ENCODE data around the gene LPCAT2. TPM values are rescaled to one million over a fixed set of nuclear protein-coding genes. Genes with fewer than 3 reads are reported as not detected.

Gene LPCAT2
- total RNA-seq, 6 donors from 2014 or later: 14.4 to 33.9 (median 26.9) TPM

GRCh38 chr16:55497558-55497957, 11.3 kb upstream of the LPCAT2 start:
- no peak overlapping the region for H3K27ac ChIP-seq
- 87 to 96% methylated on average over 5 of the region's 5 CpGs for WGBS, 2 donors
- H3K4me1 ChIP-seq: peaks cover 13 to 36% (median 20%) of the 10 kb centered on the region in 4 donors
- no peaks in the 10 kb centered on the region for H3K9me3 ChIP-seq
- DNase-seq: no peak
- H3K27me3 ChIP-seq: no peaks in the 10 kb centered on the region
- H3K36me3 ChIP-seq: peaks cover 0 to 18% (median 3%) of the 10 kb centered on the region in 4 donors
- ATAC-seq (ENCODE audit: low FRiP score in 2 of 2): no peak
- TF ChIP-seq EP300 (IDR thresholded peaks at IDR 0.05): no peak
- TF ChIP-seq POLR2A (IDR thresholded peaks at IDR 0.05): no peak
- TF ChIP-seq POLR2AphosphoS5 (IDR thresholded peaks at IDR 0.05): no peak
- TF ChIP-seq CTCF (IDR thresholded peaks at IDR 0.05): no peak
- H3K4me3 ChIP-seq: no peak overlapping the region

- DNase-seq: no peak
- no peak overlapping the region for H3K27ac ChIP-seq
- no peak for ATAC-seq (ENCODE audit: low FRiP score in 2 of 2)
- H3K9me3 ChIP-seq: no peaks in the 10 kb centered on the region
- no peak overlapping the region for H3K4me3 ChIP-seq
- peaks cover 0 to 14% (median 3%) of the 10 kb centered on the region in 4 donors for H3K36me3 ChIP-seq
- H3K4me1 ChIP-seq: peaks cover 15 to 42% (median 25%) of the 10 kb centered on the region in 4 donors
- WGBS, 2 donors: 82% methylated on average over 5 to 6 of the region's 6 CpGs
- no peaks in the 10 kb centered on the region for H3K27me3 ChIP-seq
- TF ChIP-seq POLR2AphosphoS5 (IDR thresholded peaks at IDR 0.05) (no peak), EP300 (IDR thresholded peaks at IDR 0.05) (no peak), POLR2A (IDR thresholded peaks at IDR 0.05) (no peak), CTCF (IDR thresholded peaks at IDR 0.05) (no peak)
These were observed 10.8 kb upstream of the LPCAT2 start for GRCh38 chr16:55498101-55498500.

GRCh38 chr16:55499281-55499680, 9.6 kb upstream of the LPCAT2 start:
- peaks cover 0 to 7% (median 3%) of the 10 kb centered on the region in 4 donors for H3K36me3 ChIP-seq
- DNase-seq (no peak), ATAC-seq (ENCODE audit: low FRiP score in 2 of 2) (no peak)
- H3K4me1 ChIP-seq: peaks cover 15 to 48% (median 28%) of the 10 kb centered on the region in 4 donors
- no peak for TF ChIP-seq EP300 (IDR thresholded peaks at IDR 0.05)
- TF ChIP-seq CTCF (IDR thresholded peaks at IDR 0.05): no peak
- no peak for TF ChIP-seq POLR2AphosphoS5 (IDR thresholded peaks at IDR 0.05)
- no peak for TF ChIP-seq POLR2A (IDR thresholded peaks at IDR 0.05)
- H3K9me3 ChIP-seq: no peaks in the 10 kb centered on the region
- H3K27me3 ChIP-seq: no peaks in the 10 kb centered on the region
- H3K27ac ChIP-seq: peak overlapping the region in 2 of 4 donors; percentile 3 to 37
- H3K4me3 ChIP-seq: no peak overlapping the region
- WGBS, 2 donors: 67 to 77% methylated on average over 3 of the region's 3 CpGs

GRCh38 chr16:55499951-55500529, 8.8 kb upstream of the LPCAT2 start:
- ATAC-seq (ENCODE audit: low FRiP score in 2 of 2) (peak in 1 of 2 donors; percentile 27), DNase-seq (no peak)
- 57 to 60% methylated on average over 10 of the region's 10 CpGs for WGBS, 2 donors
- no peak for TF ChIP-seq CTCF (IDR thresholded peaks at IDR 0.05)
- TF ChIP-seq POLR2A (IDR thresholded peaks at IDR 0.05): no peak
- TF ChIP-seq EP300 (IDR thresholded peaks at IDR 0.05): no peak
- no peak for TF ChIP-seq POLR2AphosphoS5 (IDR thresholded peaks at IDR 0.05)
- H3K36me3 ChIP-seq: peaks cover 0 to 7% (median 3%) of the 10 kb centered on the region in 4 donors
- no peaks in the 10 kb centered on the region for H3K9me3 ChIP-seq
- no peak overlapping the region for H3K4me3 ChIP-seq
- H3K27me3 ChIP-seq: no peaks in the 10 kb centered on the region
- H3K27ac ChIP-seq: peak overlapping the region in 2 of 4 donors; percentile 3 to 37
- peaks cover 15 to 46% (median 28%) of the 10 kb centered on the region in 4 donors for H3K4me1 ChIP-seq
